Neuronal stem cell (in vitro differentiated cells): ENCODE measurements around the gene SPPL2B.
"Not testable (repeated sequence)": the region's sequence is repeated elsewhere in the genome, so short reads cannot be mapped to it uniquely, and the experiment has no call there.

ENCODE experiments used
- DNase-seq: peaks from one replicate; pipeline ENCODE4 v3.0.0-alpha.2; 2013; ENCODE audit warnings: low spot score
- H2AFZ ChIP-seq: one replicate; pipeline ENCODE4 v1.6.1; 2013; ENCODE audit warnings: mild to moderate bottlenecking, low read length, inconsistent platforms
- H2AK5ac ChIP-seq: 2 replicates; pipeline ENCODE4 v1.6.1; 2013; ENCODE audit warnings: low read depth, mild to moderate bottlenecking, inconsistent platforms, low read length, moderate library complexity, mixed read lengths
- H2BK120ac ChIP-seq: 2 replicates; pipeline ENCODE4 v1.6.1; 2013; ENCODE audit warnings: low read depth, mild to moderate bottlenecking, inconsistent platforms, low read length, moderate library complexity, mixed read lengths
- H2BK12ac ChIP-seq: one replicate; pipeline ENCODE4 v1.6.1; 2013; ENCODE audit warnings: low read length, inconsistent platforms
- H2BK15ac ChIP-seq: 2 replicates; pipeline ENCODE4 v1.6.1; 2013; ENCODE audit warnings: mild to moderate bottlenecking, low read length, inconsistent platforms, mixed read lengths
- H2BK5ac ChIP-seq: one replicate; pipeline ENCODE4 v1.6.1; 2013; ENCODE audit warnings: inconsistent platforms, mild to moderate bottlenecking, low read length, moderate library complexity
- H3K14ac ChIP-seq: one replicate; pipeline ENCODE4 v1.6.1; 2013; ENCODE audit warnings: low read length, inconsistent platforms
- H3K18ac ChIP-seq: 2 replicates; pipeline ENCODE4 v1.6.1; 2013; ENCODE audit warnings: low read length, inconsistent platforms
- H3K23ac ChIP-seq: 2 replicates; pipeline ENCODE4 v1.6.1; 2013; ENCODE audit warnings: low read depth, mild to moderate bottlenecking, mixed read lengths, low read length, inconsistent platforms; ENCODE audit not compliant: poor library complexity
- H3K27ac ChIP-seq: replicated peaks from 3 replicates; pipeline ENCODE4 v1.5.1; 2013; ENCODE audit warnings: low read length, inconsistent platforms
- H3K27me3 ChIP-seq, 3 experiments: 2 replicates each; pipeline ENCODE4 v1.6.1; 2013; ENCODE audit warnings: low read length in 3 of 3, mild to moderate bottlenecking in 2 of 3, inconsistent platforms in 1 of 3, low read depth in 1 of 3, mixed read lengths in 1 of 3, moderate library complexity in 1 of 3; ENCODE audit not compliant: control insufficient read depth in 3 of 3, insufficient read depth in 3 of 3
- H3K36me3 ChIP-seq, 2 donors: replicated peaks in 1 of 2; 2 replicates each; pipeline ENCODE4 v1.6.1; 2013; ENCODE audit warnings: low read length in 2 of 2; ENCODE audit not compliant: control insufficient read depth in 2 of 2, insufficient read depth in 2 of 2
- H3K4ac ChIP-seq: 2 replicates; pipeline ENCODE4 v1.6.1; 2013; ENCODE audit warnings: inconsistent platforms, mild to moderate bottlenecking, low read length, moderate library complexity
- H3K4me1 ChIP-seq, 2 donors: 1 replicate in 1 of 2; 2 replicates in 1 of 2; pipeline ENCODE4 v1.6.1; 2013; ENCODE audit warnings: low read length in 2 of 2, low read depth in 1 of 2; ENCODE audit not compliant: control insufficient read depth in 2 of 2, insufficient read depth in 1 of 2
- H3K4me2 ChIP-seq: one replicate; pipeline ENCODE4 v1.6.1; 2013; ENCODE audit warnings: mild to moderate bottlenecking, low read length, inconsistent platforms; ENCODE audit not compliant: insufficient read depth, poor library complexity, severe bottlenecking
- H3K4me3 ChIP-seq, 2 donors: 2 replicates each; pipeline ENCODE4 v1.5.1; 2013; ENCODE audit warnings: low read length in 2 of 2, mild to moderate bottlenecking in 2 of 2, inconsistent platforms in 1 of 2, moderate library complexity in 1 of 2
- H3K79me1 ChIP-seq: one replicate; pipeline ENCODE4 v1.6.1; 2013; ENCODE audit warnings: low read depth, mild to moderate bottlenecking, inconsistent platforms, low read length, moderate library complexity
- H3K9ac ChIP-seq: one replicate; pipeline ENCODE4 v1.6.1; 2013; ENCODE audit warnings: mild to moderate bottlenecking, low read depth, low read length, inconsistent platforms; ENCODE audit not compliant: poor library complexity
- H3K9me3 ChIP-seq, 2 donors: replicated peaks in 1 of 2; 2 replicates each; pipeline versions ENCODE3 to v1.6.1; 2013; ENCODE audit warnings: low read length in 2 of 2, mild to moderate bottlenecking in 2 of 2, inconsistent platforms in 1 of 2, low read depth in 1 of 2, mixed read lengths in 1 of 2, moderate library complexity in 1 of 2; ENCODE audit not compliant: control insufficient read depth in 2 of 2, insufficient read depth in 1 of 2
- H4K8ac ChIP-seq: one replicate; pipeline ENCODE4 v1.6.1; 2013; ENCODE audit warnings: low read depth, mild to moderate bottlenecking, inconsistent platforms, low read length, moderate library complexity
- H4K91ac ChIP-seq: one replicate; pipeline ENCODE4 v1.6.1; 2013; ENCODE audit warnings: low read length, low read depth, mild to moderate bottlenecking, inconsistent platforms; ENCODE audit not compliant: poor library complexity
- WGBS, 2 donors: extraction: QIAGEN DNeasy Blood & Tissue Kit; methylation state at CpG; one replicate each; pipeline ENCODE4 v1.1.7; 2013; ENCODE audit warnings: missing lambda C conversion rate in 2 of 2, mixed read lengths in 1 of 2; ENCODE audit not compliant: insufficient read length in 2 of 2, insufficient replicate concordance in 1 of 2; ENCODE audit errors: extremely low coverage in 2 of 2; 5-methylcytosine and 5-hydroxymethylcytosine counted together

SPPL2B gene

GRCh38 chr19:2344381-2344870 lies 15.9 kb downstream of the SPPL2B start:
- no CpG with 5 or more reads among the region's 24 CpGs for WGBS, 2 donors
- H3K4me1 ChIP-seq: no peaks in the 10 kb centered on the region
- H2BK12ac ChIP-seq: no peak overlapping the region
- H3K79me1 ChIP-seq: peaks cover 11% of the 10 kb centered on the region
- H2AK5ac ChIP-seq: no peak overlapping the region
- no peak overlapping the region for H3K27ac ChIP-seq
- no peak overlapping the region for H3K23ac ChIP-seq
- H2BK120ac ChIP-seq: no peak overlapping the region
- H3K18ac ChIP-seq: no peak overlapping the region
- H3K27me3 ChIP-seq: no peaks in the 10 kb centered on the region
- H2BK5ac ChIP-seq: peak overlapping the region; percentile 24
- no peak overlapping the region for H3K9ac ChIP-seq
- no peak overlapping the region for H4K8ac ChIP-seq
- no peak overlapping the region for H3K14ac ChIP-seq
- H3K4ac ChIP-seq: no peak overlapping the region
- H4K91ac ChIP-seq: no peak overlapping the region
- DNase-seq: no peak
- H3K36me3 ChIP-seq: peaks cover 11 to 53% of the 10 kb centered on the region in 2 donors
- no peaks in the 10 kb centered on the region for H3K9me3 ChIP-seq
- H2BK15ac ChIP-seq: no peak overlapping the region
- no peak overlapping the region for H3K4me2 ChIP-seq
- H2AFZ ChIP-seq: no peak overlapping the region
- H3K4me3 ChIP-seq: no peak overlapping the region

GRCh38 chr19:2345076-2345475 lies 16.6 kb downstream of the SPPL2B start:
- H3K36me3 ChIP-seq: peaks cover 13 to 49% of the 10 kb centered on the region in 2 donors
- WGBS, 2 donors: 100% methylated on average over 1 of the region's 17 CpGs; no CpG with 5 or more reads in 1 of the 2 donors
- H3K9me3 ChIP-seq: no peaks in the 10 kb centered on the region
- no peak overlapping the region for H3K18ac ChIP-seq
- no peak overlapping the region for H4K91ac ChIP-seq
- no peak overlapping the region for H3K4ac ChIP-seq
- no peak overlapping the region for H3K4me3 ChIP-seq
- no peak overlapping the region for H2BK15ac ChIP-seq
- no peak for DNase-seq
- H3K14ac ChIP-seq: no peak overlapping the region
- H3K4me1 ChIP-seq: no peaks in the 10 kb centered on the region
- no peak overlapping the region for H2BK120ac ChIP-seq
- peak overlapping the region; percentile 43 for H4K8ac ChIP-seq
- no peaks in the 10 kb centered on the region for H3K27me3 ChIP-seq
- H2AFZ ChIP-seq: no peak overlapping the region
- H3K4me2 ChIP-seq: no peak overlapping the region
- H3K9ac ChIP-seq: no peak overlapping the region
- H2AK5ac ChIP-seq: no peak overlapping the region
- H2BK5ac ChIP-seq: peak overlapping the region; percentile 24
- peaks cover 5% of the 10 kb centered on the region for H3K79me1 ChIP-seq
- no peak overlapping the region for H2BK12ac ChIP-seq
- no peak overlapping the region for H3K27ac ChIP-seq
- H3K23ac ChIP-seq: peak overlapping the region; percentile 31

- no peaks in the 10 kb centered on the region for H3K9me3 ChIP-seq
- H2AFZ ChIP-seq: no peak overlapping the region
- no peak overlapping the region for H4K91ac ChIP-seq
- H3K18ac ChIP-seq: no peak overlapping the region
- H3K14ac ChIP-seq: no peak overlapping the region
- no peak overlapping the region for H2BK12ac ChIP-seq
- peaks cover 5% of the 10 kb centered on the region for H3K79me1 ChIP-seq
- H3K27ac ChIP-seq: no peak overlapping the region
- no peak overlapping the region for H2BK15ac ChIP-seq
- H3K4me1 ChIP-seq: no peaks in the 10 kb centered on the region
- no peak overlapping the region for H4K8ac ChIP-seq
- WGBS, 2 donors: no CpG with 5 or more reads among the region's 25 CpGs
- H3K4ac ChIP-seq: no peak overlapping the region
- no peak overlapping the region for H3K4me3 ChIP-seq
- H3K9ac ChIP-seq: no peak overlapping the region
- H3K4me2 ChIP-seq: no peak overlapping the region
- no peak for DNase-seq
- H2BK5ac ChIP-seq: no peak overlapping the region
- no peak overlapping the region for H3K23ac ChIP-seq
- no peak overlapping the region for H2AK5ac ChIP-seq
- no peaks in the 10 kb centered on the region for H3K27me3 ChIP-seq
- no peak overlapping the region for H2BK120ac ChIP-seq
- peaks cover 17 to 52% of the 10 kb centered on the region in 2 donors for H3K36me3 ChIP-seq
These were observed 17.5 kb downstream of the SPPL2B start for GRCh38 chr19:2345794-2346663.

- H3K9me3 ChIP-seq, H3K27ac ChIP-seq, H3K27me3 ChIP-seq, H2BK5ac ChIP-seq, H3K14ac ChIP-seq, H2BK15ac ChIP-seq, DNase-seq, H3K4me2 ChIP-seq, H2BK120ac ChIP-seq, H4K91ac ChIP-seq, H2AK5ac ChIP-seq, H3K18ac ChIP-seq, H3K23ac ChIP-seq, H3K4ac ChIP-seq, H2AFZ ChIP-seq, H3K79me1 ChIP-seq, H3K4me1 ChIP-seq, H2BK12ac ChIP-seq, H4K8ac ChIP-seq: not testable (repeated sequence)
- 98 to 100% methylated on average over 7 to 18 of the region's 24 CpGs for WGBS, 2 donors
- H3K36me3 ChIP-seq: peaks cover 12 to 44% of the 10 kb centered on the region in 2 donors
- H3K9ac ChIP-seq: peak overlapping the region; percentile 70
- H3K4me3 ChIP-seq: peak overlapping the region in 1 of 2 donors; percentile 39
These were observed 21.3 kb downstream of the SPPL2B start for GRCh38 chr19:2349818-2350217.
